ENCODE measurements around the gene CBR1. TPM values are rescaled to one million over a fixed set of nuclear protein-coding genes. Genes with fewer than 3 reads are reported as not detected.
A peak's percentile ranks its signal among the peaks of the same experiment; 100 is the strongest.

The CBR1 gene
- total and polyA plus RNA-seq, 2 of the 8 experiments (the other 6 are each of a cell fraction or from before 2014, with no cell fraction given): 1.8 to 207 TPM

GRCh38 chr21:36117286-36117741, 47.5 kb downstream of the CBR1 start:
- no peaks in the 10 kb centered on the region; the same call in 1 of the 2 replicates for H3K23me2 ChIP-seq (ENCODE audit: low read depth, low read length)
- no peak overlapping the region for H4K8ac ChIP-seq (ENCODE audit: extremely low read depth, insufficient read depth, low read length)
- no peak overlapping the region for H2BK15ac ChIP-seq (ENCODE audit: low read length)
- H3K36me3 ChIP-seq (ENCODE audit: control insufficient read depth in 2 of 4, insufficient read depth in 4 of 4, low read length in 3 of 4): peaks cover 0 to 6% (median 1%) of the 10 kb centered on the region in 4 experiments; a peak in 3 of 8 replicates
- FAIRE-seq: no peak
- no peak overlapping the region for H2AK5ac ChIP-seq (ENCODE audit: low read depth, low read length)
- H3K14ac ChIP-seq (ENCODE audit: insufficient read length): no peak overlapping the region
- H2BK20ac ChIP-seq (ENCODE audit: low read length): no peak overlapping the region
- H2BK12ac ChIP-seq (ENCODE audit: low read depth, low read length): no peak overlapping the region; the same call in 1 of the 2 replicates
- no peak overlapping the region for H3K18ac ChIP-seq (ENCODE audit: extremely low read depth, low read length)
- no peaks in the 10 kb centered on the region for H4K20me1 ChIP-seq (replicated peaks in 1 of 2; ENCODE audit: control insufficient read depth in 1 of 2, insufficient read depth in 2 of 2, low read length in 2 of 2)
- no peak overlapping the region for H3K56ac ChIP-seq (replicated peaks; ENCODE audit: insufficient read length, low read depth, low read length)
- H4K91ac ChIP-seq (replicated peaks; ENCODE audit: insufficient read length, low read length): peak overlapping the region; percentile 49
- H2BK120ac ChIP-seq (replicated peaks; ENCODE audit: low read depth, low read length): no peak overlapping the region
- no peak overlapping the region for H3K27ac ChIP-seq (ENCODE audit: low read depth, low read length)
- no peaks in the 10 kb centered on the region for H3K27me3 ChIP-seq (replicated peaks in 1 of 4; ENCODE audit: control insufficient read depth in 3 of 4, extremely low read depth in 1 of 4, insufficient read depth in 3 of 4, low read length in 3 of 4)
- H3K9me3 ChIP-seq (ENCODE audit: insufficient read depth in 2 of 2, low read depth in 1 of 2, low read length in 1 of 2): peaks cover 3 to 8% of the 10 kb centered on the region in 2 experiments; a peak in 1 of 4 replicates
- CTCF ChIA-PET (ENCODE audit: partially characterized antibody): interaction anchor here (0.6 to 5.7 kb wide), 5 partner anchors 8 to 1329 kb away, joined by 3 to 35 read pairs (median 5); no protein-coding TSS in a partner anchor
- peaks cover 0 to 3% (median 2%) of the 10 kb centered on the region in 4 experiments; a peak in 1 of 7 replicates for H3K4me1 ChIP-seq (replicated peaks in 1 of 4; ENCODE audit: control insufficient read depth in 3 of 4, insufficient read depth in 4 of 4, low read length in 3 of 4)
- no peak overlapping the region for H3K23ac ChIP-seq (ENCODE audit: insufficient read length)
- no peak overlapping the region for H2AFZ ChIP-seq (ENCODE audit: low read length)
- H4K5ac ChIP-seq (ENCODE audit: insufficient read length, low read depth, low read length): no peak overlapping the region
- H3K79me2 ChIP-seq (ENCODE audit: control insufficient read depth in 1 of 2, insufficient read depth in 2 of 2, low read length in 2 of 2): no peaks in the 10 kb centered on the region
- DNase-seq (ENCODE audit: low read depth in 1 of 2, low spot score in 2 of 2): no peak
- H2BK5ac ChIP-seq (ENCODE audit: low read depth, low read length): no peak overlapping the region
- POLR2A ChIA-PET (ENCODE audit: partially characterized antibody): interaction anchor here (0.9 to 1.5 kb wide), 6 partner anchors 10 to 203 kb away, joined by 3 to 5 read pairs (median 4); partner anchors contain the start of gene MORC3
- no peak overlapping the region for H3K4ac ChIP-seq (replicated peaks; ENCODE audit: insufficient read length, low read depth, low read length)
- H3K4me2 ChIP-seq (ENCODE audit: insufficient read depth in 1 of 2, low read depth in 2 of 2, low read length in 2 of 2): no peak overlapping the region
- TF ChIP-seq KDM1A (IDR thresholded peaks at IDR 0.05; ENCODE audit: borderline replicate concordance, low read length): no peak
- no peak for TF ChIP-seq EP300 (IDR thresholded peaks at IDR 0.05; ENCODE audit: borderline replicate concordance in 1 of 2, low read depth in 2 of 2, low read length in 2 of 2)
- no peak for TF ChIP-seq SP1 (IDR thresholded peaks at IDR 0.05; ENCODE audit: low read depth, low read length)
- TF ChIP-seq BACH1 (IDR thresholded peaks at IDR 0.05; ENCODE audit: low read length): no peak
- no peak for TF ChIP-seq SRF (IDR thresholded peaks at IDR 0.05; ENCODE audit: low read depth, low read length)
- no peak for TF ChIP-seq POLR2A (IDR thresholded peaks at IDR 0.05; ENCODE audit: control extremely low read depth in 1 of 2, low read depth in 2 of 2, low read length in 2 of 2)
- no peak for TF ChIP-seq SP2 (IDR thresholded peaks at IDR 0.05; ENCODE audit: low read length)
- no peak for TF ChIP-seq KDM4A (IDR thresholded peaks at IDR 0.05; ENCODE audit: low read depth, low read length, severe bottlenecking)
- TF ChIP-seq RXRA (IDR thresholded peaks at IDR 0.05; ENCODE audit: insufficient read depth, low read depth, low read length): no peak
- TF ChIP-seq HDAC2 (IDR thresholded peaks at IDR 0.05; ENCODE audit: borderline replicate concordance in 1 of 2, low read depth in 2 of 2, low read length in 2 of 2): no peak
- no peaks in the 10 kb centered on the region for H3K79me1 ChIP-seq (ENCODE audit: low read depth, low read length)
- WGBS, 2 experiments (ENCODE audit: extremely low coverage in 1 of 2, insufficient coverage in 1 of 2, insufficient read length in 1 of 2, insufficient replicate concordance in 2 of 2, low coverage in 1 of 2, low lambda C conversion rate in 2 of 2, missing lambda C conversion rate in 1 of 2): 89% methylated on average over 2 of the region's 2 CpGs; no CpG with 5 or more reads in 1 of the 2 experiments
- no peak overlapping the region for H3K9ac ChIP-seq (replicated peaks in 1 of 4; ENCODE audit: extremely low read depth in 1 of 4, low read depth in 3 of 4, low read length in 3 of 4)
- H3K4me3 ChIP-seq (ENCODE audit: extremely low read depth in 1 of 4, insufficient read depth in 2 of 4, low read depth in 3 of 4, low read length in 4 of 4): no peak overlapping the region

Data from H1 (cell line).